ENCODE measurements around the gene PROZ. TPM values are rescaled to one million over a fixed set of nuclear protein-coding genes. Genes with fewer than 3 reads are reported as not detected.

PROZ gene
- total and polyA plus RNA-seq, 9 of the 15 experiments (the other 6 are each of a cell fraction or from before 2014, with no cell fraction given) = not detected

GRCh38 chr13:113207460-113207859 is 49.0 kb downstream of the PROZ start:
- H3K4me3 ChIP-seq = peak overlapping the region; percentile 95
- H3K4me2 ChIP-seq (ENCODE audit: insufficient read depth, low read length) = peak overlapping the region; percentile 98
- peaks cover 21 to 30% of the 10 kb centered on the region in 2 experiments; a peak in 4 of 5 replicates for H3K4me1 ChIP-seq (replicated peaks in 1 of 2; ENCODE audit: control insufficient read depth in 2 of 2, insufficient read depth in 2 of 2, low read length in 2 of 2)
- 4% methylated on average over 3 of the region's 3 CpGs for WGBS (ENCODE audit: insufficient coverage, low coverage, missing lambda C conversion rate)
- CTCF ChIA-PET (ENCODE audit: low intra/inter-chr PET ratio) = no interaction called here
- POLR2A ChIA-PET = interaction anchor here (0.7 to 1.1 kb wide), 2 partner anchors 126 to 175 kb away, joined by 3 read pairs; no protein-coding TSS in a partner anchor
- peaks cover 97% of the 10 kb centered on the region for H3K79me2 ChIP-seq (ENCODE audit: control insufficient read depth, insufficient read depth, low read length)
- intact Hi-C loops (cut with micrococcal nuclease) = loop anchor here (10.0 kb wide), 1 partner anchor 187 kb away; no protein-coding TSS in a partner anchor
- peaks cover 67% of the 10 kb centered on the region for H3K36me3 ChIP-seq (ENCODE audit: control insufficient read depth, insufficient read depth, low read length)
- no peak overlapping the region for H2AFZ ChIP-seq (ENCODE audit: low read depth, low read length)
- BruUV-seq (replicated peaks) = no TSS peak
- no peaks in the 10 kb centered on the region for H3K9me3 ChIP-seq (replicated peaks; ENCODE audit: control insufficient read depth, insufficient read depth, low read depth, low read length)
- DNase-seq (ENCODE audit: extremely low read depth in 1 of 4, low spot score in 3 of 4) (no peak), FAIRE-seq (no peak), ATAC-seq (no peak)
- peak overlapping the region; percentile 98 for H3K27ac ChIP-seq (ENCODE audit: extremely low read depth, low read depth, low read length)
- H3K9me1 ChIP-seq (ENCODE audit: control insufficient read depth, insufficient read depth, low read length) = peaks cover 5% of the 10 kb centered on the region
- H3K27me3 ChIP-seq (ENCODE audit: control insufficient read depth in 2 of 2, insufficient read depth in 2 of 2, low read length in 2 of 2) = no peaks in the 10 kb centered on the region
- H4K20me1 ChIP-seq (replicated peaks; ENCODE audit: control insufficient read depth, insufficient read depth, low read length) = peaks cover 12% of the 10 kb centered on the region; the same call in 1 of the 2 replicates
- H3K9ac ChIP-seq (ENCODE audit: insufficient read depth in 1 of 2, low read depth in 2 of 2, low read length in 2 of 2) = peak overlapping the region; percentile 98 to 99; a peak in 3 of 4 replicates
- in situ Hi-C loops (cut with MboI) = no loop called here
- TF ChIP-seq IRF2 (CRISPR knock-in tag; IDR thresholded peaks at IDR 0.05) (no peak), AFF4 (CRISPR knock-in tag; IDR thresholded peaks at IDR 0.05) (no peak), C11orf30 (IDR thresholded peaks at IDR 0.05; ENCODE audit: low read depth) (no peak)
- TF ChIP-seq, protein P1, sequence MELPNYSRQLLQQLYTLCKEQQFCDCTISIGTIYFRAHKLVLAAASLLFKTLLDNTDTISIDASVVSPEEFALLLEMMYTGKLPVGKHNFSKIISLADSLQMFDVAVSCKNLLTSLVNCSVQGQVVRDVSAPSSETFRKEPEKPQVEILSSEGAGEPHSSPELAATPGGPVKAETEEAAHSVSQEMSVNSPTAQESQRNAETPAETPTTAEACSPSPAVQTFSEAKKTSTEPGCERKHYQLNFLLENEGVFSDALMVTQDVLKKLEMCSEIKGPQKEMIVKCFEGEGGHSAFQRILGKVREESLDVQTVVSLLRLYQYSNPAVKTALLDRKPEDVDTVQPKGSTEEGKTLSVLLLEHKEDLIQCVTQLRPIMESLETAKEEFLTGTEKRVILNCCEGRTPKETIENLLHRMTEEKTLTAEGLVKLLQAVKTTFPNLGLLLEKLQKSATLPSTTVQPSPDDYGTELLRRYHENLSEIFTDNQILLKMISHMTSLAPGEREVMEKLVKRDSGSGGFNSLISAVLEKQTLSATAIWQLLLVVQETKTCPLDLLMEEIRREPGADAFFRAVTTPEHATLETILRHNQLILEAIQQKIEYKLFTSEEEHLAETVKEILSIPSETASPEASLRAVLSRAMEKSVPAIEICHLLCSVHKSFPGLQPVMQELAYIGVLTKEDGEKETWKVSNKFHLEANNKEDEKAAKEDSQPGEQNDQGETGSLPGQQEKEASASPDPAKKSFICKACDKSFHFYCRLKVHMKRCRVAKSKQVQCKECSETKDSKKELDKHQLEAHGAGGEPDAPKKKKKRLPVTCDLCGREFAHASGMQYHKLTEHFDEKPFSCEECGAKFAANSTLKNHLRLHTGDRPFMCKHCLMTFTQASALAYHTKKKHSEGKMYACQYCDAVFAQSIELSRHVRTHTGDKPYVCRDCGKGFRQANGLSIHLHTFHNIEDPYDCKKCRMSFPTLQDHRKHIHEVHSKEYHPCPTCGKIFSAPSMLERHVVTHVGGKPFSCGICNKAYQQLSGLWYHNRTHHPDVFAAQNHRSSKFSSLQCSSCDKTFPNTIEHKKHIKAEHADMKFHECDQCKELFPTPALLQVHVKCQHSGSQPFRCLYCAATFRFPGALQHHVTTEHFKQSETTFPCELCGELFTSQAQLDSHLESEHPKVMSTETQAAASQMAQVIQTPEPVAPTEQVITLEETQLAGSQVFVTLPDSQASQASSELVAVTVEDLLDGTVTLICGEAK (IDR thresholded peaks at IDR 0.05) = peak; percentile 53
- TF ChIP-seq, protein P1 (CRISPR knock-in tag; IDR thresholded peaks at IDR 0.05) = no peak

Data from K562 (cell line).